HepG2 (cell line): ENCODE results near the gene ARID5B. TPM values are rescaled to one million over a fixed set of nuclear protein-coding genes. Genes with fewer than 3 reads are reported as not detected.
A peak's percentile ranks its signal among the peaks of the same experiment; 100 is the strongest.

Experiments used
- ATAC-seq: fragments of 200-7000 bp; cut with Tn5 transposase; 3 replicates; pipeline ENCODE4 v1.9.1; 2020; ENCODE audit warnings: mild to moderate bottlenecking, moderate library complexity
- BruUV-seq: library from RNA; stranded (reverse); fragments of 400-500 nt; replicated peaks from 2 replicates; lab custom pipeline; 2021; lab: Mats Ljungman, UMichigan
- CTCF ChIA-PET: fragments of 300-600 bp; formaldehyde crosslinking; extraction: SDS; loops from one replicate; lab custom pipeline; 2021; ENCODE audit warnings: low total read pairs, inconsistent platforms, low intra/inter-chr PET ratio; lab: Yijun Ruan, JAX
- POLR2A ChIA-PET: fragments of 350-600 bp; sonication (Branson Sonifier 250); formaldehyde crosslinking; loops from one replicate; lab custom pipeline; 2020; ENCODE audit warnings: antibody characterized with exemption, inconsistent platforms; lab: Yijun Ruan, JAX
- DNase-seq: peaks from one replicate; pipeline ENCODE4 v3.0.0-alpha.2; 2015; ENCODE audit warnings: low spot score
- FAIRE-seq: peaks from 3 replicates; lab custom pipeline; 2011; peaks lifted over from hg19 to GRCh38; lab: Jason Lieb, UNC
- H2AFZ ChIP-seq: one replicate; pipeline ENCODE4 v1.6.1; 2011; ENCODE audit warnings: low read length, inconsistent platforms
- H3K27ac ChIP-seq: fragments of 300-600 bp; 3 replicates; pipeline ENCODE4 v1.8.0; 2011; ENCODE audit warnings: mixed run types, mild to moderate bottlenecking, mixed read lengths, low read length, inconsistent platforms; ENCODE audit not compliant: insufficient read depth; ENCODE audit errors: extremely low read length
- H3K27me3 ChIP-seq, 2 experiments: fragments of 200-600 bp in 1 of 2; 2 replicates in 1 of 2; 3 replicates in 1 of 2; pipeline versions ENCODE4 v1.6.0 to v1.8.0; 2011; ENCODE audit warnings: low read length in 2 of 2, mild to moderate bottlenecking in 2 of 2, moderate library complexity in 2 of 2, inconsistent platforms in 1 of 2; ENCODE audit not compliant: insufficient read depth in 2 of 2, control insufficient read depth in 1 of 2
- H3K36me3 ChIP-seq, 2 experiments: fragments of 200-600 bp in 1 of 2; replicated peaks in 1 of 2; 2 replicates in 1 of 2; 3 replicates in 1 of 2; pipeline versions ENCODE4 v1.5.1 to v1.8.0; 2011; ENCODE audit warnings: low read length in 2 of 2, inconsistent platforms in 1 of 2; ENCODE audit not compliant: insufficient read depth in 2 of 2, control insufficient read depth in 1 of 2
- H3K4me1 ChIP-seq: 2 replicates; pipeline ENCODE4 v1.5.1; 2012; ENCODE audit warnings: low read length, inconsistent platforms; ENCODE audit not compliant: insufficient read depth
- H3K4me2 ChIP-seq: 2 replicates; pipeline ENCODE4 v1.6.0; 2011; ENCODE audit warnings: low read depth, low read length, inconsistent platforms
- H3K4me3 ChIP-seq, 3 experiments: fragments of 200-600 bp in 1 of 3; sonication (generic), shearing (Covaris generic) in 1 of 3; replicated peaks in 1 of 3; 2 replicates each; pipeline ENCODE4 v1.5.1; 2011 to 2016; ENCODE audit warnings: low read length in 3 of 3, inconsistent platforms in 2 of 3, low read depth in 2 of 3, mild to moderate bottlenecking in 2 of 3, control low read depth in 1 of 3, mixed read lengths in 1 of 3; ENCODE audit not compliant: insufficient read depth in 1 of 3
- H3K79me2 ChIP-seq: one replicate; pipeline ENCODE4 v1.6.1; 2011; ENCODE audit warnings: low read length, inconsistent platforms; ENCODE audit not compliant: insufficient read depth
- H3K9ac ChIP-seq: 2 replicates; pipeline ENCODE4 v1.6.0; 2011; ENCODE audit warnings: mild to moderate bottlenecking, low read depth, low read length, inconsistent platforms; ENCODE audit not compliant: insufficient read depth
- H3K9me3 ChIP-seq: 2 replicates; pipeline ENCODE4 v1.5.1; 2012; ENCODE audit warnings: mild to moderate bottlenecking, low read length
- H4K20me1 ChIP-seq: 2 replicates; pipeline ENCODE4 v1.6.0; 2011; ENCODE audit warnings: inconsistent platforms, mild to moderate bottlenecking, low read length, moderate library complexity; ENCODE audit not compliant: insufficient read depth
- TCF7L2 ChIP-seq: IDR thresholded peaks from 2 replicates; pipeline ENCODE4 v1.6.1; 2011; ENCODE audit warnings: mild to moderate bottlenecking, low read depth, low read length, moderate library complexity
- ZNF569 ChIP-seq: sonication (generic); formaldehyde crosslinking; IDR thresholded peaks from 2 replicates; pipeline ENCODE4 v1.5.0; 2020; ENCODE audit warnings: mild to moderate bottlenecking, missing genetic modification reagents, moderate library complexity, borderline replicate concordance
- ZNF788 ChIP-seq: sonication (generic); formaldehyde crosslinking; IDR thresholded peaks from 2 replicates; pipeline ENCODE4 v1.5.0; 2020; ENCODE audit warnings: mild to moderate bottlenecking, missing genetic modification reagents, borderline replicate concordance
- WGBS: methylation state at CpG from one replicate; pipeline ENCODE4 v1.1.6; 2017; ENCODE audit warnings: low lambda C conversion rate; 5-methylcytosine and 5-hydroxymethylcytosine counted together
- in situ Hi-C: cut with HindIII; loops from 2 replicates; pipeline ENCODE4 v1.10.0; 2017; ENCODE audit warnings: low pct_unique_long_range_greater_than_20kb; ENCODE audit not compliant: extremely low pct_ligation_motif_present
- intact Hi-C: fragments of 100-400 bp; cut with micrococcal nuclease; formaldehyde crosslinking; loops from one replicate; pipeline ENCODE4 v1.10.0; 2022; ENCODE audit not compliant: unreplicated experiment
- polyA plus RNA-seq, 8 experiments: library from polyadenylated mRNA; depleted of rRNA in 3 of 8; stranded (reverse) in 7 of 8; unstranded in 1 of 8; fragments of >200 nt; fragmentation: Illumina TruSeq in 4 of 8; extraction: Trizol in 4 of 8; gene quantifications; 2 replicates each; pipeline versions ENCODE4 v1.2.1 to v1.2.3, GENCODE V29; 2011 to 2016; ENCODE audit warnings: low read depth in 4 of 8, missing spikeins in 1 of 8, mixed read lengths in 1 of 8; ENCODE audit not compliant: insufficient read depth in 1 of 8
- total RNA-seq, 5 experiments: library from RNA; depleted of rRNA; stranded (reverse); fragments of >200 nt; fragmentation: Illumina TruSeq; extraction: Trizol; gene quantifications; 2 replicates each; pipeline ENCODE4 v1.2.3, GENCODE V29; 2016; ENCODE audit warnings: low read depth in 1 of 5
- TF ChIP-seq, protein P1 (sequence below): IDR thresholded peaks from 2 replicates; pipeline ENCODE4 v1.6.1; 2018; ENCODE audit warnings: missing genetic modification reagents, mild to moderate bottlenecking, missing compliant biosample characterization
- TF ChIP-seq, protein P2 (sequence below): IDR thresholded peaks from 2 replicates; pipeline ENCODE4 v1.6.1; 2012; ENCODE audit warnings: inconsistent platforms
- TF ChIP-seq, protein P3 (sequence below): sonication (generic); formaldehyde crosslinking; IDR thresholded peaks from 2 replicates; pipeline ENCODE4 v1.4.0; 2020; ENCODE audit warnings: missing genetic modification reagents
- TF ChIP-seq, protein P4 (sequence below): sonication (generic); formaldehyde crosslinking; IDR thresholded peaks from 2 replicates; pipeline ENCODE4 v1.4.0; 2020; ENCODE audit warnings: mild to moderate bottlenecking, missing genetic modification reagents
- TF ChIP-seq, protein P5 (sequence below): sonication (generic); formaldehyde crosslinking; IDR thresholded peaks from 2 replicates; pipeline ENCODE4 v1.5.0; 2020; ENCODE audit warnings: mild to moderate bottlenecking, missing genetic modification reagents
- TF ChIP-seq, protein P6 (sequence below): sonication (generic); formaldehyde crosslinking; conservative IDR thresholded peaks from 2 replicates; pipeline ENCODE4 v1.4.0; 2020; ENCODE audit warnings: mild to moderate bottlenecking, missing genetic modification reagents, moderate library complexity

The ARID5B gene
- total and polyA plus RNA-seq, 2 of the 13 experiments (the other 11 are each of a cell fraction or from before 2014, with no cell fraction given): 6.2 to 21.1 TPM

DNA sequence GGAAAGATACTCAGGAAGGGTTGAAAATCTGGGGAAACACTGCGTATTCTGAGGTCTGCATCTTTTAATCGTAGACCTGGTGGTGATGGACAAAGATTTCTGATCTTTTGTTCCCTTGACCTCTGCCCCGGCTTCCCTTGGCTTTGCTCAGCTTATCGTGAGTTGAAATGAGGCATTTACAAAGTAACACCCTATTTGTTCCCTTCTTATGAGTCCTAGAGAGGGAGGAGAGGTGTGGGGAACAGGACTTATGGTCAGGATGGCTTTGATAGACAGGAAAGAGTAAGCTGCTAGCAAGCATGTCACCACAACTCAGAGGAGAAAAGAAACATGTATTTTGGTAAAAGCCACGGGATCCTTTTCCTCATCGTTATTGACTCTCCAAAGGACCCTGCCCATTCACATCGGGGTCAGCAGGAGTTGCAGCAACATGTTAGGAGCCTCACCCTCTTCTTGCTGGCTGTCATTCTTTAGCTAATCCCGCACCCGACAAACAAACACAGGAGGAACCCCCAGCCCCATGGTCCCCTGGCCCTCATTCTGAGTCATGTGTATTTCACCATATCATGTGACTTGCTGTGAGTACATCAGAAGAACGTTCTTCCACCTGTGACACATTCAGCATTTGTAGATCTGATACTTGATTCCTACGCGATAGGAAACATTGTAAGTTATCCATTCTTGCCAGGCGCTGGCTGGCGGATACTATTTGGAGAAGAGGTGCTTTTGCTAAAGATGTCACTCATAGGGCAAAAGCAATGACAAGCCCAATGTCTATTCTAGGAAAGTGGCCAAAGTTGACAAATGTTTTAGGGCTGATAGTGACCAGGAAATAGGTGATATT is 197.0 kb downstream of the ARID5B start:
- no peaks in the 10 kb centered on the region for H3K27me3 ChIP-seq
- H3K4me2 ChIP-seq: peak overlapping the region; percentile 54
- no peaks in the 10 kb centered on the region for H3K36me3 ChIP-seq
- H4K20me1 ChIP-seq: no peaks in the 10 kb centered on the region
- H3K9me3 ChIP-seq: no peaks in the 10 kb centered on the region
- FAIRE-seq: peak; percentile 55
- no TSS peak for BruUV-seq
- H2AFZ ChIP-seq: no peak overlapping the region
- peak; percentile 39 for ATAC-seq
- peak overlapping the region; percentile 77 for H3K27ac ChIP-seq
- H3K4me1 ChIP-seq: peaks cover 63% of the 10 kb centered on the region
- DNase-seq: peak; percentile 78
- H3K4me3 ChIP-seq: no peak overlapping the region
- in situ Hi-C loops (loop anchor here (5.0 to 10.0 kb wide), 3 partner anchors 51 to 196 kb away; partner anchors contain the start of gene ARID5B), intact Hi-C loops (no loop called here)
- POLR2A ChIA-PET: interaction anchor here (0.9 to 6.7 kb wide), 6 partner anchors 15 to 196 kb away, joined by 3 to 156 read pairs (median 6); no protein-coding TSS in a partner anchor
- 25% methylated on average over 14 of the region's 14 CpGs for WGBS
- no peaks in the 10 kb centered on the region for H3K79me2 ChIP-seq
- peak overlapping the region; percentile 48 for H3K9ac ChIP-seq
- CTCF ChIA-PET: no interaction called here
- TF ChIP-seq, protein P1, sequence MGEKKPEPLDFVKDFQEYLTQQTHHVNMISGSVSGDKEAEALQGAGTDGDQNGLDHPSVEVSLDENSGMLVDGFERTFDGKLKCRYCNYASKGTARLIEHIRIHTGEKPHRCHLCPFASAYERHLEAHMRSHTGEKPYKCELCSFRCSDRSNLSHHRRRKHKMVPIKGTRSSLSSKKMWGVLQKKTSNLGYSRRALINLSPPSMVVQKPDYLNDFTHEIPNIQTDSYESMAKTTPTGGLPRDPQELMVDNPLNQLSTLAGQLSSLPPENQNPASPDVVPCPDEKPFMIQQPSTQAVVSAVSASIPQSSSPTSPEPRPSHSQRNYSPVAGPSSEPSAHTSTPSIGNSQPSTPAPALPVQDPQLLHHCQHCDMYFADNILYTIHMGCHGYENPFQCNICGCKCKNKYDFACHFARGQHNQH (CRISPR knock-in tag): no peak
- TF ChIP-seq, protein P2, sequence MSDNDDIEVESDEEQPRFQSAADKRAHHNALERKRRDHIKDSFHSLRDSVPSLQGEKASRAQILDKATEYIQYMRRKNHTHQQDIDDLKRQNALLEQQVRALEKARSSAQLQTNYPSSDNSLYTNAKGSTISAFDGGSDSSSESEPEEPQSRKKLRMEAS: no peak
- TF ChIP-seq, protein P3, sequence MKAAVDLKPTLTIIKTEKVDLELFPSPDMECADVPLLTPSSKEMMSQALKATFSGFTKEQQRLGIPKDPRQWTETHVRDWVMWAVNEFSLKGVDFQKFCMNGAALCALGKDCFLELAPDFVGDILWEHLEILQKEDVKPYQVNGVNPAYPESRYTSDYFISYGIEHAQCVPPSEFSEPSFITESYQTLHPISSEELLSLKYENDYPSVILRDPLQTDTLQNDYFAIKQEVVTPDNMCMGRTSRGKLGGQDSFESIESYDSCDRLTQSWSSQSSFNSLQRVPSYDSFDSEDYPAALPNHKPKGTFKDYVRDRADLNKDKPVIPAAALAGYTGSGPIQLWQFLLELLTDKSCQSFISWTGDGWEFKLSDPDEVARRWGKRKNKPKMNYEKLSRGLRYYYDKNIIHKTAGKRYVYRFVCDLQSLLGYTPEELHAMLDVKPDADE (CRISPR knock-in tag): no peak
- TF ChIP-seq ZNF788 (CRISPR knock-in tag): no peak
- TF ChIP-seq, protein P4, sequence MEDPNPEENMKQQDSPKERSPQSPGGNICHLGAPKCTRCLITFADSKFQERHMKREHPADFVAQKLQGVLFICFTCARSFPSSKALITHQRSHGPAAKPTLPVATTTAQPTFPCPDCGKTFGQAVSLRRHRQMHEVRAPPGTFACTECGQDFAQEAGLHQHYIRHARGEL (CRISPR knock-in tag): no peak
- TF ChIP-seq, protein P5, sequence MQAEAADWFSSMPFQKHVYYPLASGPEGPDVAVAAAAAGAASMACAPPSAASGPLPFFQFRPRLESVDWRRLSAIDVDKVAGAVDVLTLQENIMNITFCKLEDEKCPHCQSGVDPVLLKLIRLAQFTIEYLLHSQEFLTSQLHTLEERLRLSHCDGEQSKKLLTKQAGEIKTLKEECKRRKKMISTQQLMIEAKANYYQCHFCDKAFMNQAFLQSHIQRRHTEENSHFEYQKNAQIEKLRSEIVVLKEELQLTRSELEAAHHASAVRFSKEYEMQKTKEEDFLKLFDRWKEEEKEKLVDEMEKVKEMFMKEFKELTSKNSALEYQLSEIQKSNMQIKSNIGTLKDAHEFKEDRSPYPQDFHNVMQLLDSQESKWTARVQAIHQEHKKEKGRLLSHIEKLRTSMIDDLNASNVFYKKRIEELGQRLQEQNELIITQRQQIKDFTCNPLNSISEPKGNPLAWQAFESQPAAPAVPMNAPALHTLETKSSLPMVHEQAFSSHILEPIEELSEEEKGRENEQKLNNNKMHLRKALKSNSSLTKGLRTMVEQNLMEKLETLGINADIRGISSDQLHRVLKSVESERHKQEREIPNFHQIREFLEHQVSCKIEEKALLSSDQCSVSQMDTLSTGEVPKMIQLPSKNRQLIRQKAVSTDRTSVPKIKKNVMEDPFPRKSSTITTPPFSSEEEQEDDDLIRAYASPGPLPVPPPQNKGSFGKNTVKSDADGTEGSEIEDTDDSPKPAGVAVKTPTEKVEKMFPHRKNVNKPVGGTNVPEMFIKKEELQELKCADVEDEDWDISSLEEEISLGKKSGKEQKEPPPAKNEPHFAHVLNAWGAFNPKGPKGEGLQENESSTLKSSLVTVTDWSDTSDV (CRISPR knock-in tag): no peak
- TF ChIP-seq ZNF569 (CRISPR knock-in tag): no peak
- no peak for TF ChIP-seq TCF7L2
- TF ChIP-seq, protein P6, sequence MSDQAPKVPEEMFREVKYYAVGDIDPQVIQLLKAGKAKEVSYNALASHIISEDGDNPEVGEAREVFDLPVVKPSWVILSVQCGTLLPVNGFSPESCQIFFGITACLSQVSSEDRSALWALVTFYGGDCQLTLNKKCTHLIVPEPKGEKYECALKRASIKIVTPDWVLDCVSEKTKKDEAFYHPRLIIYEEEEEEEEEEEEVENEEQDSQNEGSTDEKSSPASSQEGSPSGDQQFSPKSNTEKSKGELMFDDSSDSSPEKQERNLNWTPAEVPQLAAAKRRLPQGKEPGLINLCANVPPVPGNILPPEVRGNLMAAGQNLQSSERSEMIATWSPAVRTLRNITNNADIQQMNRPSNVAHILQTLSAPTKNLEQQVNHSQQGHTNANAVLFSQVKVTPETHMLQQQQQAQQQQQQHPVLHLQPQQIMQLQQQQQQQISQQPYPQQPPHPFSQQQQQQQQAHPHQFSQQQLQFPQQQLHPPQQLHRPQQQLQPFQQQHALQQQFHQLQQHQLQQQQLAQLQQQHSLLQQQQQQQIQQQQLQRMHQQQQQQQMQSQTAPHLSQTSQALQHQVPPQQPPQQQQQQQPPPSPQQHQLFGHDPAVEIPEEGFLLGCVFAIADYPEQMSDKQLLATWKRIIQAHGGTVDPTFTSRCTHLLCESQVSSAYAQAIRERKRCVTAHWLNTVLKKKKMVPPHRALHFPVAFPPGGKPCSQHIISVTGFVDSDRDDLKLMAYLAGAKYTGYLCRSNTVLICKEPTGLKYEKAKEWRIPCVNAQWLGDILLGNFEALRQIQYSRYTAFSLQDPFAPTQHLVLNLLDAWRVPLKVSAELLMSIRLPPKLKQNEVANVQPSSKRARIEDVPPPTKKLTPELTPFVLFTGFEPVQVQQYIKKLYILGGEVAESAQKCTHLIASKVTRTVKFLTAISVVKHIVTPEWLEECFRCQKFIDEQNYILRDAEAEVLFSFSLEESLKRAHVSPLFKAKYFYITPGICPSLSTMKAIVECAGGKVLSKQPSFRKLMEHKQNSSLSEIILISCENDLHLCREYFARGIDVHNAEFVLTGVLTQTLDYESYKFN (CRISPR knock-in tag): 0 out of 2 replicates have a peak, but pooled peaks have one; percentile 31
